SK-N-SH treated with all-trans-retinoic acid at 6 μM for 48 hours (cell line): Measurements from ENCODE around the gene CPXM2.

Experiments used
- ATAC-seq: fragments of 200-7000 bp; cut with Tn5 transposase; 3 replicates; pipeline ENCODE4 v1.9.1; 2020; ENCODE audit warnings: mild to moderate bottlenecking, moderate library complexity
- ARNTL ChIP-seq: fragments of 450-650 bp; formaldehyde crosslinking; IDR thresholded peaks from 2 replicates; pipeline ENCODE4 v1.5.0; 2020; ENCODE audit warnings: low read depth, mild to moderate bottlenecking, moderate library complexity, borderline replicate concordance
- BACH2 ChIP-seq: fragments of 250-450 bp; sonication (Bioruptor Pico); IDR thresholded peaks from 2 replicates; pipeline ENCODE4 v1.9.0; 2021; ENCODE audit warnings: mild to moderate bottlenecking, borderline replicate concordance
- CSRNP3 ChIP-seq: fragments of 250-450 bp; sonication (Bioruptor Pico); IDR thresholded peaks from 2 replicates; pipeline ENCODE4 v1.5.1; 2021; ENCODE audit warnings: mild to moderate bottlenecking, moderate library complexity
- ESRRG ChIP-seq: fragments of 250-450 bp; sonication (Bioruptor Pico); IDR thresholded peaks from 2 replicates; pipeline ENCODE4 v1.6.1; 2021; ENCODE audit warnings: mild to moderate bottlenecking
- GLIS3 ChIP-seq: fragments of 250-450 bp; sonication (Bioruptor Pico); IDR thresholded peaks from 2 replicates; pipeline ENCODE4 v1.5.0; 2020; ENCODE audit warnings: mild to moderate bottlenecking, moderate library complexity
- ISL1 ChIP-seq: fragments of 250-450 bp; sonication (Bioruptor Pico); IDR thresholded peaks from 2 replicates; pipeline ENCODE4 v2.1.2; 2022; ENCODE audit warnings: mild to moderate bottlenecking, moderate library complexity
- PATZ1 ChIP-seq: fragments of 250-450 bp; sonication (Bioruptor Pico); IDR thresholded peaks from 2 replicates; pipeline ENCODE4 v1.8.0; 2020; ENCODE audit warnings: mild to moderate bottlenecking, moderate library complexity, borderline replicate concordance
- PPARA ChIP-seq: fragments of 250-450 bp; sonication (Bioruptor Pico); IDR thresholded peaks from 2 replicates; pipeline ENCODE4 v1.5.0; 2020; ENCODE audit warnings: mild to moderate bottlenecking, borderline replicate concordance
- RARB ChIP-seq: fragments of 250-450 bp; sonication (Bioruptor Pico); IDR thresholded peaks from 2 replicates; pipeline ENCODE4 v1.8.0; 2021; ENCODE audit warnings: mild to moderate bottlenecking, moderate library complexity
- SNAI2 ChIP-seq: fragments of 250-450 bp; sonication (Bioruptor Pico); IDR thresholded peaks from 2 replicates; pipeline ENCODE4 v1.5.0; 2020; ENCODE audit warnings: mild to moderate bottlenecking, moderate library complexity
- TCF4 ChIP-seq: fragments of 250-450 bp; sonication (Bioruptor Pico); IDR thresholded peaks from 2 replicates; pipeline ENCODE4 v1.8.0; 2021; ENCODE audit warnings: mild to moderate bottlenecking, moderate library complexity, borderline replicate concordance
- TOX ChIP-seq: fragments of 250-450 bp; sonication (Bioruptor Pico); IDR thresholded peaks from 2 replicates; pipeline ENCODE4 v1.8.0; 2021; ENCODE audit warnings: mild to moderate bottlenecking, moderate library complexity, borderline replicate concordance
- ZFP3 ChIP-seq: fragments of 250-450 bp; sonication (Bioruptor Pico); IDR thresholded peaks from 2 replicates; pipeline ENCODE4 v1.5.0; 2020; ENCODE audit warnings: mild to moderate bottlenecking, moderate library complexity
- ZFP30 ChIP-seq: fragments of 450-650 bp; formaldehyde crosslinking; IDR thresholded peaks from 2 replicates; pipeline ENCODE4 v1.5.0; 2022; ENCODE audit warnings: mild to moderate bottlenecking, moderate library complexity
- ZNF565 ChIP-seq: fragments of 450-650 bp; formaldehyde crosslinking; conservative IDR thresholded peaks from 2 replicates; pipeline ENCODE4 v1.5.0; 2020; ENCODE audit warnings: low read depth, mild to moderate bottlenecking, moderate library complexity
- ZNF8 ChIP-seq: fragments of 450-650 bp; formaldehyde crosslinking; IDR thresholded peaks from 2 replicates; pipeline ENCODE4 v1.5.0; 2020; ENCODE audit warnings: mild to moderate bottlenecking, moderate library complexity
- TF ChIP-seq, protein P1 (sequence below): fragments of 250-450 bp; sonication (Bioruptor Pico); IDR thresholded peaks from 2 replicates; pipeline ENCODE4 v1.5.0; 2020; ENCODE audit warnings: mild to moderate bottlenecking, moderate library complexity
- TF ChIP-seq, protein P2 (sequence below): fragments of 250-450 bp; sonication (Bioruptor Pico); IDR thresholded peaks from 2 replicates; pipeline ENCODE4 v1.8.0; 2021; ENCODE audit warnings: low read depth, mild to moderate bottlenecking, moderate library complexity, borderline replicate concordance

Gene CPXM2

DNA sequence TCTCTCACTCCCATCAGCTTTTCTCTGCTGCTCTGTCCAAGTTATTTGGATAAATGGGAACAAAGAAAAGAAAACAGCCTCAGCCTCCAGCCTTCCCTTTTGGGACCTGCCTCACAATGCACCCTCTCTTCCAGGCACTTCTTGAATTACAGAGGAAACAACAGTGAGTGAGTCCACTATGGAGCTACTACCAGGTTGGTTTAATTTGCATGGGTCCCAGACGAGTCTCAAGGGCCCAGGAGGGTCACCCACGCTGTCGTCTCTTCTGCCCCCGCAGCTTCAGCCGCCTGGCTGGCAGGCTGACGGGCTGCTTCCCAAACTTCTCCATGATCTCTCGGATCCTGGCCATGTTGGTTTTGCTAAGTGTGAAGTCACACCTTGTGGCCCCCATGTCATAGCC lies 145.1 kb downstream of the CPXM2 start:
- no peak for ATAC-seq
- TF ChIP-seq, protein P1, sequence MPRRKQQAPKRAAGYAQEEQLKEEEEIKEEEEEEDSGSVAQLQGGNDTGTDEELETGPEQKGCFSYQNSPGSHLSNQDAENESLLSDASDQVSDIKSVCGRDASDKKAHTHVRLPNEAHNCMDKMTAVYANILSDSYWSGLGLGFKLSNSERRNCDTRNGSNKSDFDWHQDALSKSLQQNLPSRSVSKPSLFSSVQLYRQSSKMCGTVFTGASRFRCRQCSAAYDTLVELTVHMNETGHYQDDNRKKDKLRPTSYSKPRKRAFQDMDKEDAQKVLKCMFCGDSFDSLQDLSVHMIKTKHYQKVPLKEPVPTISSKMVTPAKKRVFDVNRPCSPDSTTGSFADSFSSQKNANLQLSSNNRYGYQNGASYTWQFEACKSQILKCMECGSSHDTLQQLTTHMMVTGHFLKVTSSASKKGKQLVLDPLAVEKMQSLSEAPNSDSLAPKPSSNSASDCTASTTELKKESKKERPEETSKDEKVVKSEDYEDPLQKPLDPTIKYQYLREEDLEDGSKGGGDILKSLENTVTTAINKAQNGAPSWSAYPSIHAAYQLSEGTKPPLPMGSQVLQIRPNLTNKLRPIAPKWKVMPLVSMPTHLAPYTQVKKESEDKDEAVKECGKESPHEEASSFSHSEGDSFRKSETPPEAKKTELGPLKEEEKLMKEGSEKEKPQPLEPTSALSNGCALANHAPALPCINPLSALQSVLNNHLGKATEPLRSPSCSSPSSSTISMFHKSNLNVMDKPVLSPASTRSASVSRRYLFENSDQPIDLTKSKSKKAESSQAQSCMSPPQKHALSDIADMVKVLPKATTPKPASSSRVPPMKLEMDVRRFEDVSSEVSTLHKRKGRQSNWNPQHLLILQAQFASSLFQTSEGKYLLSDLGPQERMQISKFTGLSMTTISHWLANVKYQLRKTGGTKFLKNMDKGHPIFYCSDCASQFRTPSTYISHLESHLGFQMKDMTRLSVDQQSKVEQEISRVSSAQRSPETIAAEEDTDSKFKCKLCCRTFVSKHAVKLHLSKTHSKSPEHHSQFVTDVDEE (CRISPR knock-in tag) = no peak
- TF ChIP-seq TCF4 = no peak
- no peak for TF ChIP-seq ZNF565 (CRISPR knock-in tag)
- no peak for TF ChIP-seq TOX (CRISPR knock-in tag)
- no peak for TF ChIP-seq RARB (CRISPR knock-in tag)

DNA sequence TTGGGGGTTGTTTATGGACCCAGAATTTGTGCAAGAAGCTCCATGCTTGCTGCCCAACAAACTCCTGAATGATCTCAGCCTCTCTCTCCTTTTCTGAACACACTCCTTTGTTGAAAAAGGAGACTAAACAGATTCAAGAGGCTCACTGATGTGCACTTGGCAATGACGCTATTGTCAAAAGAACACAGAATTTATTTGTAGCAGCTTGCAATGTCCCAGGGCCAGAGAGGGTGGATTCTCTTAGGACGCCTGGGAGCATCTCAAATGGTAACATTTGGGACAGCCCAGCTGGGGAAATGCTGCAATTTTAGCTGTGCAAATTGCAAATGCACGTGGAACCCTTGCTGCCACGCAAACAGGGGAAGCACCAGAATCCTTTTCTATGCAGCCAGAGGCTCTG lies 145.5 kb downstream of the CPXM2 start:
- no peak for TF ChIP-seq BACH2 (CRISPR knock-in tag)
- no peak for TF ChIP-seq SNAI2
- TF ChIP-seq PPARA (CRISPR knock-in tag) = no peak
- TF ChIP-seq ESRRG (CRISPR knock-in tag) = no peak
- TF ChIP-seq ARNTL (CRISPR knock-in tag) = no peak
- TF ChIP-seq ZFP30 (CRISPR knock-in tag) = no peak
- TF ChIP-seq TCF4 = no peak
- no peak for ATAC-seq

DNA sequence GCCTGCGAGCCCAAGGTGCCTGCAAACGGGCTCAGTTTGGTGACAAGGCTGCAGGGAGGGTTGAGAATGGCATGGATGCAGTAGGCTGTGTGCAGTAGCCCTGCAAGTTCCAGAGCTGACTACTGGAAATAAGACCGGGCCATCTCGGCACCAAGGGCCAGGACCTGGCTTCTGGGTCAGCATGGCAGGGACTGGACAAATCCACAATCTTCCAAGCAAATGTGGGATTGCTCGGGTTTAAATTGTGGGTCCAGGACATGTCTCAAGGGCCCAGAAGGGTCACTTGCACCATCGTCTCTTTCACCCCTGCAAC lies 147.4 kb downstream of the CPXM2 start:
- TF ChIP-seq ZNF565 (CRISPR knock-in tag) = no peak
- no peak for ATAC-seq

DNA sequence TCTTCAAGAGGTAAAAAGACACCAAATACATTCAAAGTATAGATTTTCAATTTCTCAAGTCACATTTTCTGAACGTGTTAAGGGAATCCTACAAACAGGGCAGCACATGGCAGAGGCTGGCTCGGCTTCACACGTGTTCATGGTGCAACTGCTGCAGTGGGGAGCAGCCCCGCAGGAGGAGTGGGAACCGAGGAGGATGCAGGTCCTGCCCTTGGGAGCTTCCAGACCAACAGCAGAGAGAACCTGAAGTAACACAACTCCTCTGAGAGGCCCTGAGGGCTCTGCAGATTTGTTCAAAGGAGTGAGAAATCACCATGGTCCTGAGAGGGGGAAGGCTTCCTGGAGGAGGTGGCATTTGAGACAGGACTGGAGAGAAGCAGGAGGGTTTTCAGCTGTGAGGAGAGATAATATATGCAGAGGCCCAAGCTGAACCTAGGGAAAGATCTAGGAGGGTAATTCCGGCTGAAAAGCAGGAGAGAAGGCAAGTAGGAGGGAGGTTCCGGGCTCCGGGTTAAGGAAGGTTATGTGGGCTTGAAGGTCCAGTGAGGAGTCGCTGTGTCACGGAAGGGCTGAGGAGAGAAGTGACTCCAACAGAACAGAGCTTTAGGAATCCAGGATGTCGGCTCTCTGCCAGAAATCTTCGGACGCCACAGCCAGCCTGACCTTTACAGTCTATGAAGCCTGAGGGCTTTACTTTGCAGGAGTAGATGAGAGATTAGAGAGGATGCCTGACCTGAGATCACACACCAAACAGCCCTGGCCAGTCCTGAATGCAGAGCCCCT lies 148.0 kb downstream of the CPXM2 start:
- no peak for ATAC-seq
- TF ChIP-seq GLIS3 (CRISPR knock-in tag) = no peak

DNA sequence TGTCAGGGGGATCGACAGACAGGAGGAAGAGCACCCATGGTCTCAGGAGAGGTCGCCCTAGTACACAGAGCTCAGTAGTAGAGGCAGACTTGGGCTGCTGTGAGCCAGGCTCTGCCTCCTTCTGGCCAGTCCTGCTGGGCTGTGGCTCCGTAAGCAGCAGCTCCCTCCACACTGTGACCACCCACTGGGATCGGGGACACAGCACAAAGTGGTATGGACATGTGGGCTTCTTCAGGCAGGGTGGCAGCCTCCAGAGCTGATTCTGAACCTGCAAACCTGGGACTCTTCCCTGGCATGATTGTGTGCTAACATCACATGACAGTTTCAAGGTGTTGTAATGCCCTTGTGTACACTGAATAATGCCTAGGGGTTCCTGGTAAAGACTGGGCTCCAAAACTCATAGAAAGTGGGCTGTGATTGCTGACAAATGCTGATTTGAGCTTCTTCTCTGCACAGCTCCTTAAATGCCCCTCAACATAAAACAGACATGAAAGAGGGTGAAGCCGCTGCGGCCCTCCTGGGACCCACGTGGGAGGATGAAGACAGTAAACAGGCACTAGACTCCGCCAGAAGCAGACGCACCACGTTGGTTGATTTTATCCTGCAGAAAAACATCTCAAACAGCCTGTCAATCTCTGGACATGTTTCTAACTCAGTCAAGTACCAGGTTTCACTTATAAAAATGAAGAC lies 148.7 kb downstream of the CPXM2 start:
- ATAC-seq = no peak
- TF ChIP-seq SNAI2 = no peak
- TF ChIP-seq TCF4 = peak; percentile 15; the same call in 1 of the 2 replicates
- TF ChIP-seq, protein P1 (CRISPR knock-in tag) = no peak
- no peak for TF ChIP-seq ARNTL (CRISPR knock-in tag)
- TF ChIP-seq ZNF8 (CRISPR knock-in tag) = no peak
- TF ChIP-seq ESRRG (CRISPR knock-in tag) = no peak

DNA sequence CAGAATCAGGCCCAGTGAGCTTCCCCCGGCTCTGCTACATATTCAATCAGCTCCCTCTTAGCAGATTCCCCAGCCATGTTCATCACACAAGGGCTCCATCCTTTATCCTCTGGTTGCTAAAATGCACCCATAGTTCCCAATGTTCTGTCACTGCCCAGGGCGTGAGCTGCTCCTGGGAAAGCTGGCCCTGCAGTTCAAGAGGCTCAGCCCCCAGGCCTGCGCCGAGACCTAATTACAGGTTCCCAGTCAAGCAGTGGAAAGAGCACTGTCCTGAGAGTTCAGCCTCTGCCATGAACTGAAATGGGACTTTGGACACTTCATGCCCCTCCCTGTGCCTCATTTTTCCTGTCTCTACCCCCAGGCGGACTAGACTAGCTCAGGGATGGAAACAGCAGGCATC lies 149.9 kb downstream of the CPXM2 start:
- no peak for ATAC-seq
- no peak for TF ChIP-seq ZNF8 (CRISPR knock-in tag)
- TF ChIP-seq ISL1 (CRISPR knock-in tag) = no peak
- no peak for TF ChIP-seq BACH2 (CRISPR knock-in tag)
- TF ChIP-seq, protein P2, sequence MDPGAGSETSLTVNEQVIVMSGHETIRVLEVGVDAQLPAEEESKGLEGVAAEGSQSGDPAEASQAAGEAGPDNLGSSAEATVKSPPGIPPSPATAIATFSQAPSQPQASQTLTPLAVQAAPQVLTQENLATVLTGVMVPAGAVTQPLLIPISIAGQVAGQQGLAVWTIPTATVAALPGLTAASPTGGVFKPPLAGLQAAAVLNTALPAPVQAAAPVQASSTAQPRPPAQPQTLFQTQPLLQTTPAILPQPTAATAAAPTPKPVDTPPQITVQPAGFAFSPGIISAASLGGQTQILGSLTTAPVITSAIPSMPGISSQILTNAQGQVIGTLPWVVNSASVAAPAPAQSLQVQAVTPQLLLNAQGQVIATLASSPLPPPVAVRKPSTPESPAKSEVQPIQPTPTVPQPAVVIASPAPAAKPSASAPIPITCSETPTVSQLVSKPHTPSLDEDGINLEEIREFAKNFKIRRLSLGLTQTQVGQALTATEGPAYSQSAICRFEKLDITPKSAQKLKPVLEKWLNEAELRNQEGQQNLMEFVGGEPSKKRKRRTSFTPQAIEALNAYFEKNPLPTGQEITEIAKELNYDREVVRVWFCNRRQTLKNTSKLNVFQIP (CRISPR knock-in tag) = no peak
- no peak for TF ChIP-seq PPARA (CRISPR knock-in tag)
- no peak for TF ChIP-seq ZFP30 (CRISPR knock-in tag)
- no peak for TF ChIP-seq RARB (CRISPR knock-in tag)
- no peak for TF ChIP-seq ZNF565 (CRISPR knock-in tag)
- TF ChIP-seq CSRNP3 (CRISPR knock-in tag) = no peak
- no peak for TF ChIP-seq GLIS3 (CRISPR knock-in tag)
- no peak for TF ChIP-seq TCF4
- no peak for TF ChIP-seq ZFP3
- no peak for TF ChIP-seq TOX (CRISPR knock-in tag)
- TF ChIP-seq PATZ1 (CRISPR knock-in tag) = no peak
